Fibroblast of the aortic adventitia (primary cell): ENCODE data around the gene SACS. TPM values are rescaled to one million over a fixed set of nuclear protein-coding genes. Genes with fewer than 3 reads are reported as not detected.

Experiments
- DNase-seq: peaks from one replicate; pipeline ENCODE4 v3.0.0-alpha.2; 2010; ENCODE audit warnings: low read depth
- H3K4me3 ChIP-seq: 2 replicates; pipeline ENCODE4 v1.5.1; 2011; ENCODE audit warnings: low read depth, mild to moderate bottlenecking, control low read depth, low read length, moderate library complexity
- total RNA-seq: library from RNA; depleted of rRNA; stranded (reverse); fragments of >200 nt; gene quantifications from 2 replicates; pipeline ENCODE4 v1.2.3, GENCODE V29; 2012; ENCODE audit warnings: low replicate concordance
- TF ChIP-seq, protein P1 (sequence below): IDR thresholded peaks from 2 replicates; pipeline ENCODE4 v1.5.1; 2011; ENCODE audit warnings: mild to moderate bottlenecking, low read length, control low read depth, inconsistent platforms; ENCODE audit not compliant: insufficient read depth

Gene SACS, protein sequence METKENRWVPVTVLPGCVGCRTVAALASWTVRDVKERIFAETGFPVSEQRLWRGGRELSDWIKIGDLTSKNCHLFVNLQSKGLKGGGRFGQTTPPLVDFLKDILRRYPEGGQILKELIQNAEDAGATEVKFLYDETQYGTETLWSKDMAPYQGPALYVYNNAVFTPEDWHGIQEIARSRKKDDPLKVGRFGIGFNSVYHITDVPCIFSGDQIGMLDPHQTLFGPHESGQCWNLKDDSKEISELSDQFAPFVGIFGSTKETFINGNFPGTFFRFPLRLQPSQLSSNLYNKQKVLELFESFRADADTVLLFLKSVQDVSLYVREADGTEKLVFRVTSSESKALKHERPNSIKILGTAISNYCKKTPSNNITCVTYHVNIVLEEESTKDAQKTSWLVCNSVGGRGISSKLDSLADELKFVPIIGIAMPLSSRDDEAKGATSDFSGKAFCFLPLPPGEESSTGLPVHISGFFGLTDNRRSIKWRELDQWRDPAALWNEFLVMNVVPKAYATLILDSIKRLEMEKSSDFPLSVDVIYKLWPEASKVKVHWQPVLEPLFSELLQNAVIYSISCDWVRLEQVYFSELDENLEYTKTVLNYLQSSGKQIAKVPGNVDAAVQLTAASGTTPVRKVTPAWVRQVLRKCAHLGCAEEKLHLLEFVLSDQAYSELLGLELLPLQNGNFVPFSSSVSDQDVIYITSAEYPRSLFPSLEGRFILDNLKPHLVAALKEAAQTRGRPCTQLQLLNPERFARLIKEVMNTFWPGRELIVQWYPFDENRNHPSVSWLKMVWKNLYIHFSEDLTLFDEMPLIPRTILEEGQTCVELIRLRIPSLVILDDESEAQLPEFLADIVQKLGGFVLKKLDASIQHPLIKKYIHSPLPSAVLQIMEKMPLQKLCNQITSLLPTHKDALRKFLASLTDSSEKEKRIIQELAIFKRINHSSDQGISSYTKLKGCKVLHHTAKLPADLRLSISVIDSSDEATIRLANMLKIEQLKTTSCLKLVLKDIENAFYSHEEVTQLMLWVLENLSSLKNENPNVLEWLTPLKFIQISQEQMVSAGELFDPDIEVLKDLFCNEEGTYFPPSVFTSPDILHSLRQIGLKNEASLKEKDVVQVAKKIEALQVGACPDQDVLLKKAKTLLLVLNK (N-terminal part only)
- 21.9 and 66.2 TPM in 2 replicates for total RNA-seq

DNA sequence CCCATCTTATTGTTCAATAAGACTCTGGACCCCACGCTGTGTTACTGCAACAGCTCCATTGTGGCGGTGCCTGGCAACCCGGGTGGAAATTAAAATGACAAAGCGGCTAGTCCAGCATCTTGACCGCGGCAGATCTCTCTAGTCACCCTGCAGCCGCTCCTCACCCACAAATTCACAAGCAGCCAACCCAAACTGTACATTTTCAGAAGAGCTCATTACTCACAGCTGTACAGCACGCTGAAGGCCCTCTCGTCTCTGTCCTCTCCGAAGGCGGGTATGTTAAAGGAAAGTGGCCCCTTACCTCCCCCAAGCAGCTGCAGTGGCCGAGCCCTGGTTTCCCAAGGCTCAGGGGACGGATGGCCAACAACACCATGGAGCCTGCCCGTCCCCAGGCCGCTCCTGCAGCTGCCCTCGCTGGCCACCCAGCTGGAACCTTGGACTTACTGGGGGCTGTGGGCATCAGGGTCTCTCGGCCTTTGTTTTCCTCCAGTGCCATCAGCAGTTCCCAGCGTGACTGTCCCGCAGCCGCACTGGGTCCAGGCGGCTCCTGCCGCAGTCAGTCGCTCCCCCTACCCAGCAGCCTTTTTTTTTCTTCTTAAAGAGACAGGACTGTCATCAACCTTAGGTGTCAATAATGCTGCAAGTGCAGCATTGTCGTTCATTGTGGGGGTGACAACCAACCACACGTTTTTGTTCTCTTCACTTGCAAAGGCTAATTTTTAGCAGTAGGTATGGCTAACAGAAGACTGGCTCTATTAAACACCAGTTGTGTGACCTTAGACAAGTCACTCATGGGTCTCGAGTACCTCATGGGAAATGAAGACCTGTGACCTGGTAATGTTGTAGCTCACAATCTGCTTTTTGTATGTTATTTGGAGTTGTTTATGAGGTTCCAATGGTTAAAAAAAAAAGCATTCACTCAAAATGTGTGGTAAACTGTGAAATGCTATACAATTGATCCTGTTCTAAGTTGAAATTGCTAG is at the start of gene SACS:
TSS of gene SACS (minus strand) at position 532 of the 983 bp plus-strand sequence. CDS start 22,463 bp downstream, outside the sequence.
- TF ChIP-seq, protein P1, sequence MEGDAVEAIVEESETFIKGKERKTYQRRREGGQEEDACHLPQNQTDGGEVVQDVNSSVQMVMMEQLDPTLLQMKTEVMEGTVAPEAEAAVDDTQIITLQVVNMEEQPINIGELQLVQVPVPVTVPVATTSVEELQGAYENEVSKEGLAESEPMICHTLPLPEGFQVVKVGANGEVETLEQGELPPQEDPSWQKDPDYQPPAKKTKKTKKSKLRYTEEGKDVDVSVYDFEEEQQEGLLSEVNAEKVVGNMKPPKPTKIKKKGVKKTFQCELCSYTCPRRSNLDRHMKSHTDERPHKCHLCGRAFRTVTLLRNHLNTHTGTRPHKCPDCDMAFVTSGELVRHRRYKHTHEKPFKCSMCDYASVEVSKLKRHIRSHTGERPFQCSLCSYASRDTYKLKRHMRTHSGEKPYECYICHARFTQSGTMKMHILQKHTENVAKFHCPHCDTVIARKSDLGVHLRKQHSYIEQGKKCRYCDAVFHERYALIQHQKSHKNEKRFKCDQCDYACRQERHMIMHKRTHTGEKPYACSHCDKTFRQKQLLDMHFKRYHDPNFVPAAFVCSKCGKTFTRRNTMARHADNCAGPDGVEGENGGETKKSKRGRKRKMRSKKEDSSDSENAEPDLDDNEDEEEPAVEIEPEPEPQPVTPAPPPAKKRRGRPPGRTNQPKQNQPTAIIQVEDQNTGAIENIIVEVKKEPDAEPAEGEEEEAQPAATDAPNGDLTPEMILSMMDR = no peak
- peak; percentile 19 for DNase-seq
- H3K4me3 ChIP-seq = peak within 1 kb of the TSS; percentile 61

DNA sequence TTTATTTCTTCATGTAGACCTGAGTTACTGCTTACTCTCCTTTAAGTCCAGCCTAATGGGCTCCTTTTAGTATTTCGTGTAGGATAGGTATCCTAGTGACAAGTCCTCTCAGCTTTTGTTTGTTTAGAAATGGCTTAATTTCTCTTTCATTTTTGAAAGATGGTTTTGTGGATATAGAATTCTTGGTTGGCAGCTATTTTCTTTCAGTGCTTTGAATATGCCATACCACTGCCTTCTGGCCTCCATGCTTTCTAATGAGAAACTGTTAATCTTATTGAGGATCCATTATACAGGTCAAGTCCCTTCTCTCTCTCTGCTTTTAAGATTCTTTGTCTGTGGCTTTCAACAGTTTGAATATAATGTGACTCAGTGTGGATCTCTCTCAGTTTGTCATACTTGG is 46.8 kb upstream of the SACS start:
- H3K4me3 ChIP-seq = no peak overlapping the region
- TF ChIP-seq, protein P1 = no peak
- DNase-seq = no peak

DNA sequence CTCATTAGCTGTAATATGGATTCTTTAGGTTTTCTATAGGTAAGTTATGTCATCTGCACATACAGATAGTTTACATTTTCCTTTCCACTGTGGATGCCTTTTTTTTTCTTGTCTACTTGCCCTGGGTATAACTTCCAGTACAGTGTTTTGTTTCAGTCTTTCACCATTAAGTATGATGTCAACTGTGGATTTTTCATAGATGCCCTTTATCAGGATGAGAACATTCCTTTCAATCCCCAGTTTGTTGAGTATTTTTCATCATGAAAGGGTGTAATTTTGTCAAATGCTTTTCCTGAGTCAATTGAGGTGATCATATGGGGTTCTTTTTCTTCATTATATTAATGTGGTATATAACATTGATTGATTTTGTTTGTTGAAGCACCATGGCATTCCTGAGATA is 43.6 kb upstream of the SACS start:
- TF ChIP-seq, protein P1 = no peak
- H3K4me3 ChIP-seq = no peak overlapping the region
- no peak for DNase-seq

DNA sequence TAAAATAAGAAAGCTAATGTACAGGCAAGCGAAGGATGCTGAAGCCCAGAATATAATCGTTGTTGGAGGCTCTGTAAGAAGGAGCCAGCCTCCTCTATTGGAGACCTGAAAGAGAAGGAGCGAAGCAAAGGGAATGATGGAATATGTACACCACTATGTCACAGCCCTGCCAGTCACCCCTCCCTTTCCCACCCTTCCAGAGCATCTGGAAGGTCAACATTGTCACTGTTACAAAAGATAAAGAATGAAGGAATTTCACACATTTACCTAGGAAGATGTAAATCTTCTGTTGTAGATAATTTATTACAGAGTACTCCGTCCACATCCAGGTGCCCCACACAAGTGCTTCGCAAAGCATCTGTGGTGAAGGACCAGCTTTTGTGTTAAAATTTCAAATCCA is 39.7 kb upstream of the SACS start:
- TF ChIP-seq, protein P1 = no peak
- no peak for DNase-seq
- no peak overlapping the region for H3K4me3 ChIP-seq

DNA sequence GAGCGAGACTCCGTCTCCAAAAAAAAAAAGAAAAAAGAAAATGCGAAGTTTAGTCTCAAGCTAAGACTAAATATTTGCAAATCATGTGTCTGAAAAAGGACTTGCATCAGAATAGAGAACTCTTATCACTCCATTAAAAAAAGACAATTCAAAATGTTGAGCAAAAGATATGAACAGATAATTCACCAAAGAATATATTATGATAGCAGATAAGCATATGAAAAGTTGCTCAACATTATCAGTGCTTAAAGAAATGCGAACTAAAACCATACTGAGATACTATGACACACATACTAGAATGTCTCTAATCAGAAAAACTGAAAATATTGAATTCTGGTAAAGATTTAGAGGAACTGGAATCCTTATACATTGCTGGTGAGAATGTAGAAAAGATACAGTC is 38.7 kb upstream of the SACS start:
- peak; percentile 57 for DNase-seq
- no peak overlapping the region for H3K4me3 ChIP-seq

More for the DNA sequence above, 38.7 kb upstream of the SACS start:
- TF ChIP-seq, protein P1 = no peak
